Small intestine (tissue), 7 donors: ENCODE data around the gene PLAAT3. TPM values are rescaled to one million over a fixed set of nuclear protein-coding genes. Genes with fewer than 3 reads are reported as not detected.
"Not testable (repeated sequence)": the region's sequence is repeated elsewhere in the genome, so short reads cannot be mapped to it uniquely, and the experiment has no call there.

Experiments
- DNase-seq, 2 donors: peaks; one replicate each; pipeline versions ENCODE4 v3.0.0 to v3.0.0-alpha.2; 2013
- FAIRE-seq: peaks from 2 replicates; lab custom pipeline; 2012; peaks lifted over from hg19 to GRCh38; lab: Jason Lieb, UNC
- H3K27ac ChIP-seq, 3 donors: one replicate each; pipeline ENCODE4 v1.5.1; 2013; ENCODE audit warnings: low read length in 2 of 3, mild to moderate bottlenecking in 2 of 3, control low read depth in 1 of 3, inconsistent platforms in 1 of 3, low read depth in 1 of 3, moderate library complexity in 1 of 3
- H3K27me3 ChIP-seq, 3 donors: one replicate each; pipeline ENCODE4 v1.6.1; 2013; ENCODE audit warnings: low read length in 3 of 3, inconsistent platforms in 1 of 3; ENCODE audit not compliant: control insufficient read depth in 3 of 3, insufficient read depth in 3 of 3
- H3K36me3 ChIP-seq, 3 donors: one replicate each; pipeline ENCODE4 v1.6.1; 2013; ENCODE audit warnings: low read length in 3 of 3, inconsistent platforms in 1 of 3, low read depth in 1 of 3, mild to moderate bottlenecking in 1 of 3, moderate library complexity in 1 of 3; ENCODE audit not compliant: control insufficient read depth in 3 of 3, insufficient read depth in 2 of 3
- H3K4me1 ChIP-seq, 3 donors: one replicate each; pipeline ENCODE4 v1.6.1; 2013; ENCODE audit warnings: low read length in 2 of 3, inconsistent platforms in 1 of 3, low read depth in 1 of 3, mild to moderate bottlenecking in 1 of 3, moderate library complexity in 1 of 3; ENCODE audit not compliant: control insufficient read depth in 3 of 3, insufficient read depth in 2 of 3
- H3K4me3 ChIP-seq, 3 donors: one replicate each; pipeline ENCODE4 v1.5.1; 2013; ENCODE audit warnings: low read length in 3 of 3, control low read depth in 1 of 3, inconsistent platforms in 1 of 3, low read depth in 1 of 3, mild to moderate bottlenecking in 1 of 3, moderate library complexity in 1 of 3
- H3K9me3 ChIP-seq, 2 donors: one replicate each; pipeline ENCODE4 v1.6.1; 2013; ENCODE audit warnings: low read depth in 1 of 2, low read length in 1 of 2; ENCODE audit not compliant: control insufficient read depth in 2 of 2, insufficient read depth in 1 of 2
- WGBS, 3 donors: extraction: QIAGEN DNeasy Blood & Tissue Kit; methylation state at CpG; one replicate each; pipeline ENCODE4 v1.1.7; 2013; 5-methylcytosine and 5-hydroxymethylcytosine counted together
- polyA plus RNA-seq, 4 donors: library from polyadenylated mRNA; stranded (reverse) in 3 of 4; unstranded in 1 of 4; fragments of 200-250 nt in 3 of 4; fragments of 120-200 nt in 1 of 4; gene quantifications; one replicate each; pipeline versions ENCODE4 v1.2.1 to v1.2.3, GENCODE V29; 2013
- donor health status: healthy with polysubstance abuse.
- donor health status: control.
- donor health status: control.
- donor health status: Bipolar disorder and iron deficiency.
- donor health status: healthy.

The PLAAT3 gene
- polyA plus RNA-seq, 4 donors: 2.6 to 55.7 (median 30.4) TPM

DNA sequence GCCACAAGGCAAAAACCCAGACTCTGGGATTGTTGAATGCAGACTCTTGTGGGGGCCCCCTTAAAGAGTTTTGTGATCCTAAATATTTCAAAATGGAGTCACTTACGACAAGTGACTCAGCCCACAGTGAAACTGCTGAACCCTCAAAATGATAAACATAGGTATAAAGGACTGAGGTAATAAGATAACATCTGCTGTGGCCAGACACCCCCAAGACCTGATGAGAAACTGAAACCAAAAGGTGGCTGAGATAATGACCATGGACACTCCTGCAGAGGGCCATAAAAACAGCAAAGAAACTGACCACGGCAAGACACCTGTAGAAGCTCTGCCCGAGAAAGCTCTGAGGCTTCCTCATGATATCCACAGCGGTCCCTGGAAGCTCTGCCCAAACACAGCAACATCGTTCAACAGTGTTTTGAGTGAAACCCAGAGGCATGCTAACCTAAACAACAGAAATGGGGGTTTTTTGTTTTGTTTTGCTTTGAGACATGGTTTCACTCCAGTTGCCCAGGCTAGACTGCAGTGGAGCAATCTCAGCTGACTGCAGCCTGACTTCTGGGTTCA lies 79.3 kb downstream of the PLAAT3 start:
- Histone ChIP-seq H3K4me1 (peaks cover 6 to 22% (median 16%) of the 10 kb centered on the region in 3 donors), H3K27me3 (no peaks in the 10 kb centered on the region), H3K4me3 (no peak overlapping the region), H3K36me3 (peaks cover 0 to 2% (median 0%) of the 10 kb centered on the region in 3 donors), H3K9me3 (no peaks in the 10 kb centered on the region), H3K27ac (peak overlapping the region; percentile 35 to 97 (median 83))
- peak in 1 of 2 donors; percentile 43 for DNase-seq
- WGBS, 3 donors: 46 to 64% (median 61%) methylated on average over 5 of the region's 5 CpGs
- no peak for FAIRE-seq

DNA sequence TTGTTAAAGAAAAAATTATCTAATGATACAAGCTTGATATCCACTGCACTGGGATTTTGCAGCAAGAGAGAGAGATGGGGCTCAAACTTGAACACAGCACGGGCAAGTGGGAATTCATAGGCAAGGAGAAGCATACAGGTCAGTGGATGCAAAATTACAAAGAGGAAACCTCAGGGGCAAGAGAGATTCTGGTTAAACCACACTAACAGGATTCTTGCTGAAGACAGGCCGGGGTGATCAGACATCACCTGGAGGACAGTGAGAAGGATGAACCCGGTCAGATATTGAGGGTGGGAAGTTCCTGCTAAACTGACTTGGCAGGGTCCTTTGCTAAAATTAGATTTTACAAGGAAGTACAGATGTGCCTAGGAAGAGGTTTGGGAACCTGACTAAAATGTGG lies 80.2 kb downstream of the PLAAT3 start:
- Histone ChIP-seq H3K36me3 (no peaks in the 10 kb centered on the region), H3K27me3 (no peaks in the 10 kb centered on the region), H3K27ac (peak overlapping the region in 2 of 3 donors; percentile 34 to 73), H3K4me3 (no peak overlapping the region), H3K9me3 (no peaks in the 10 kb centered on the region), H3K4me1 (peaks cover 6 to 23% (median 16%) of the 10 kb centered on the region in 3 donors)
- no peak for DNase-seq
- 59 to 82% (median 71%) methylated on average over 3 of the region's 3 CpGs for WGBS, 3 donors
- FAIRE-seq: no peak

DNA sequence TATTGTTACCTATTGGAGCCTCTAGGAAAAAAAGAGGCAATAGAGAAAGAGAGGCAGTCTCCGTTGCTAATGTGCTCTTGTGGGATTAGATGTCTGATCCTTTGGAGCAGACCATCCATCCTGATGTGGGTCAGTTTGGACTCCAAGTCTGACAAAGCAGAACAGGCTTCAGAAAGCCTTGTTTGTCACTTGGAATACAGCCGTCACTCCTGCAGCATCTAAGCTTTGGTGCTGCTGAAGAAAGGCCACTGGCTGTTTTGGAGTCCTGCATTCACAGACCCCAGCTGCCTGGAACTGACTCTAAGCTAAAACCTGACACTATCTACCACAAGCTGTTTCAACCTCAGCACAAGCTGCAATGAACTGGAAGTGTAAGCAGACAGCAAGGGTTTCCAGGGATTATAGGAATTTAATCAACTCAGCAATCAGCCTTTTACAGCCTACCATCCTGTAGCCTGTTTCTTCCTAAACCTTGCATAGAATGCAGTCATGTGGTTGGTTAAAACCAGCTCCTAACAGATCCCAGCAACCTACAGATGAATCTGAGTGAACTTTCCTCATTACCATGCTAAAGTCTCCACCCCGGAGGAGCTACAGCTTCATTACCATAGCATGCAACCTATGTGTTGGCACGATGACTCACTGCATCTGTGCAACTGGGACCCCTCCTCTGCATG lies 81.3 kb downstream of the PLAAT3 start:
- no peak overlapping the region for H3K4me3 ChIP-seq
- 66 to 77% (median 72%) methylated on average over 4 of the region's 4 CpGs for whole genome bisulfite sequencing, 3 donors
- DNase-seq (no peak), FAIRE-seq (no peak)
- H3K27me3 ChIP-seq: no peaks in the 10 kb centered on the region
- H3K9me3 ChIP-seq: no peaks in the 10 kb centered on the region
- H3K36me3 ChIP-seq: no peaks in the 10 kb centered on the region
- peaks cover under 1 to 27% (median 10%) of the 10 kb centered on the region in 3 donors for H3K4me1 ChIP-seq
- H3K27ac ChIP-seq: peak overlapping the region in 2 of 3 donors; percentile 38 to 45

DNA sequence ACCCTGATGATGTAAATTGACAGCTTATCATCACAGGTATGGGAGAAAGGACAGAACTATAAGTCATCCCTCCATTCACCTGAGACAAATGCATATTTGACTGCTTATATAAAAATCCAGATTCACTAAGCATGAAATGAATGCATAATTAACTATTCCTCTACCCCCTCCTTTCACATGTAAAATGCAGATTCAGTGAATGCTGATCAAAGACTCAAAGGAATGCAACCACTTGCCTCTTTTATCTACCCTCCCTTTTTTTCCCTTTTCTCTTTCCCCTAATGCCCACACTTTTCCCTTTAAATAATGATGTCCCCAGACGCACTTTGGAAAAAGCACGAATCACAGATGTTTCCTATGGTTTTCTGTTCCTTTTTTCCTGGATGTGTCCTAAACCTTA lies 82.1 kb downstream of the PLAAT3 start:
- Histone ChIP-seq H3K4me1 (peaks cover 0 to 21% (median 7%) of the 10 kb centered on the region in 3 donors), H3K4me3 (no peak overlapping the region), H3K27ac (peak overlapping the region in 1 of 3 donors; percentile 81), H3K9me3 (no peaks in the 10 kb centered on the region), H3K36me3 (no peaks in the 10 kb centered on the region), H3K27me3 (no peaks in the 10 kb centered on the region)
- WGBS, 3 donors: 76 to 85% (median 78%) methylated on average over 2 of the region's 2 CpGs
- DNase-seq: no peak
- no peak for FAIRE-seq

DNA sequence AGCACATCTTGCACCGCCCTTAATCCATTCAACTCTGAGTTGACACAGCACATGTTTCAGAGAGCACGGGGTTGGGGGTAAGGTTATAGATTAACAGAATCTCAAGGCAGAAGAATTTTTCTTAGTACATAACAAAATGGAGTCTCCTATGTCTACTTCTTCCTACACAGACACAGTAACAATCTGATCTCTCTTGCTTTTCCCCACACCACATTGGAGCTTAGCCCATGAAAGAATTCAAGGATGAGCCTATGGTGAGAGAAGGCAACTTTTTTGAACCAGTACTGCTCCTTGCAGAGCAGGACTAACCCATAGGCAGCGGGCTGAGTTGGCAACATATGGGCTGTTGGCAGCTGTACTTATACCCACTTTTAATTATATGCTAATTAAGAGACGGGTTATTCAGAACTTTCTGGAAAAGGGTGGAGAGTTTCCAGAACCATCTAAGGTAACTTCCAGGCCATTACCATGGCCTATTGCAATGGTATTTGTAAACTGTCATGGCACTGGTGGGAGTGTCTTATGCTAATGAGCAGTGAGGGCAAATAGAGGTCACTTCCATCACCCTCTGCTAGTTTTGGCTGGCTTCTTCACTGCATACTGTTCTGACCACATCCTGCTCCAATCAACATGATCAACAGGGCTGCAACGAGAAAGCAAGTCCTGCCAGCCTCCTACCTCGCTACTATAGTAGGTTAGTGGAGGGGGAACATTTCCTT lies 83.0 kb downstream of the PLAAT3 start:
- not testable (repeated sequence) for H3K9me3 ChIP-seq, FAIRE-seq, H3K36me3 ChIP-seq, H3K27me3 ChIP-seq, H3K4me3 ChIP-seq
- Histone ChIP-seq H3K4me1 (peaks cover 0 to 16% (median 7%) of the 10 kb centered on the region in 3 donors), H3K27ac (peak overlapping the region; percentile 27 to 81 (median 30))
- peak; percentile 16 to 69 for DNase-seq
- WGBS, 3 donors: 65 to 87% (median 74%) methylated on average over 4 of the region's 6 CpGs

DNA sequence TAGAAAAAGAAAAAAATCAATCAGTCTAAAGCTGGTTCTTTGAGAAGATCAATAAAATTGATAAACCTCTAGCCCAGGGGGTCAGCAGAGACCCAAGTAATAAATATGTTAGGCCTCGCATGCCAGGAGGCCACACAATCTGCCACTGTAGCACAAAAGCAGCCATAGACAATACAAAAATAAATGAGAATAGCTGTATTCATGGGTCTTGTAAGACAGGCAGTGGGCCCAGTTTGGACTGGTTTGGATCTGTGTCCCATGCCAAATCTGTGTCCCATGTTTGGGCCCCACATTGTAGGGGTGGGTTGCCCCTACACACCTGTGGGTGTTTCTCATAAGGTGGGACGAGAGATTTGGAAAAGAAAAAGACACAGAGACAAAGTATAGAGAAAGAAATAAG lies 84.2 kb downstream of the PLAAT3 start:
- no peaks in the 10 kb centered on the region for H3K9me3 ChIP-seq
- FAIRE-seq: no peak
- WGBS, 3 donors: 90 to 96% (median 94%) methylated on average over 2 of the region's 2 CpGs

DNA sequence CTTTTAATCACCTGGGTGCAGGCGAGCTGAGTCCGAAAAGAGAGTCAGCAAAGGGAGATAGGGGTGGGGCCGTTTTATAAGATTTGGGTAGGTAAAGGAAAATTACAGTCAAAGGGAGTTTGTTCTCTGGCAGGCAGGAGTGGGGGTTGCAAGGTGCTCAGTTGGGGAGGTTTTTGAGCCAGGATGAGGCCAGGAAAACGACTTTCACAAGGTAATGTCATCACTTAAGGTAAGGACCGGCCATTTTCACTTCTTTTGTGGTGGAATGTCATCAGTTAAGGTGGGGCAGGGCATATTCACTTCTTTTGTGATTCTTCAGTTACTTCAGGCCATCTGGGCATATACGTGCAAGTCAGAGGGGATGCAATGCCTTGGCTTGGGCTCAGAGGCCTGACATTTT lies 84.9 kb downstream of the PLAAT3 start:
- not testable (repeated sequence) for H3K27ac ChIP-seq, DNase-seq, H3K9me3 ChIP-seq, H3K36me3 ChIP-seq, H3K27me3 ChIP-seq, H3K4me3 ChIP-seq, H3K4me1 ChIP-seq, FAIRE-seq
- WGBS, 3 donors: 74 to 85% (median 78%) methylated on average over 6 of the region's 6 CpGs

More for the DNA sequence above, 84.2 kb downstream of the PLAAT3 start:
- peaks cover 0 to 11% (median 4%) of the 10 kb centered on the region in 3 donors for H3K4me1 ChIP-seq
- no peak for DNase-seq
- H3K27me3 ChIP-seq: no peaks in the 10 kb centered on the region
- no peak overlapping the region for H3K4me3 ChIP-seq
- peak overlapping the region in 1 of 3 donors; percentile 10 for H3K27ac ChIP-seq
- no peaks in the 10 kb centered on the region for H3K36me3 ChIP-seq

DNA sequence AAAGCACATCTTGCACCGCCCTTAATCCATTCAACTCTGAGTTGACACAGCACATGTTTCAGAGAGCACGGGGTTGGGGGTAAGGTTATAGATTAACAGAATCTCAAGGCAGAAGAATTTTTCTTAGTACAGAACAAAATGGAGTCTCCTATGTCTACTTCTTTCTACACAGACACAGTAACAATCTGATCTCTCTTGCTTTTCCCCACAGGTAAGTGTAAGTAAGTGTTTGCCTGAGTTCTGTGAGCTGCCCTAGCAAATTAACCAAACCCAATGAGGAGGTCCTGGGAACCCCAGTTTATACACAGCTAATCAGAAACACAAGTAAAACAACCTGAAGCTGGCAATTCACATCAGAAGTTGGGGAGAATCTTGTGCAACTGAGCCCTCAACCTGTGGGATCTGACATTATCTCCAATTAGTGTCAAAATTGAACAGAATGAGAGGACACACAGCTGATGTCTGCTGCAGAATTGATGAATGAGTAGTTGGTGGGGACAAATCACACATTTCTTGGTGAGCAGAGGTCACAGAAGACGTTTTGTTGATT lies 85.4 kb downstream of the PLAAT3 start:
- DNase-seq: peak in 1 of 2 donors; percentile 27
- not testable (repeated sequence) for H3K27me3 ChIP-seq, H3K27ac ChIP-seq, H3K4me1 ChIP-seq, H3K9me3 ChIP-seq, FAIRE-seq, H3K4me3 ChIP-seq, H3K36me3 ChIP-seq
- 48 to 72% (median 48%) methylated on average over 1 of the region's 3 CpGs for WGBS, 3 donors
